Measurements from ENCODE around the gene MBL2.

MBL2 gene

GRCh38 chr10:52771534-52772445, 794 bp downstream of the MBL2 start:
- DNase-seq = no peak

- DNase-seq = no peak
Measured at GRCh38 chr10:52770904-52771303, 1.7 kb downstream of the MBL2 start.

- DNase-seq = no peak
Measured at GRCh38 chr10:52769966-52770365, 2.6 kb downstream of the MBL2 start.

GRCh38 chr10:52768001-52768532, 4.5 kb downstream of the MBL2 start:
- DNase-seq = no peak

GRCh38 chr10:52762088-52762487, 10.5 kb downstream of the MBL2 start:
- DNase-seq = no peak

- DNase-seq = no peak
Measured at GRCh38 chr10:52759154-52759553, 13.4 kb downstream of the MBL2 start.

- DNase-seq = no peak
Measured at GRCh38 chr10:52758406-52758805, 14.2 kb downstream of the MBL2 start.

- no peak for DNase-seq
Measured at GRCh38 chr10:52757773-52758172, 14.8 kb downstream of the MBL2 start.

GRCh38 chr10:52756966-52757365, 15.6 kb downstream of the MBL2 start:
- DNase-seq = no peak

- DNase-seq = no peak
Measured at GRCh38 chr10:52756295-52756694, 16.3 kb downstream of the MBL2 start.

GRCh38 chr10:52755297-52756062, 17.1 kb downstream of the MBL2 start:
- no peak for DNase-seq

GRCh38 chr10:52752801-52753445, 19.7 kb downstream of the MBL2 start:
- DNase-seq = no peak

GRCh38 chr10:52752261-52752660, 20.3 kb downstream of the MBL2 start:
- no peak for DNase-seq

- DNase-seq = no peak
Measured at GRCh38 chr10:52751337-52751736, 21.2 kb downstream of the MBL2 start.

GRCh38 chr10:52750629-52751028, 22.0 kb downstream of the MBL2 start:
- DNase-seq = no peak

- no peak for DNase-seq
Measured at GRCh38 chr10:52747694-52748093, 24.9 kb downstream of the MBL2 start.

- no peak for DNase-seq
Measured at GRCh38 chr10:52746169-52746568, 26.4 kb downstream of the MBL2 start.

- DNase-seq = no peak
Measured at GRCh38 chr10:52744057-52744805, 28.4 kb downstream of the MBL2 start.

- DNase-seq = no peak
Measured at GRCh38 chr10:52742731-52743130, 29.9 kb downstream of the MBL2 start.

- no peak for DNase-seq
Measured at GRCh38 chr10:52741851-52742250, 30.7 kb downstream of the MBL2 start.

GRCh38 chr10:52740913-52741675, 31.5 kb downstream of the MBL2 start:
- peak in 1 of 5 experiments; percentile 18 for DNase-seq

- no peak for DNase-seq
Measured at GRCh38 chr10:52740155-52740549, 32.4 kb downstream of the MBL2 start.
